ENCODE results near the gene PMEL. TPM values are rescaled to one million over a fixed set of nuclear protein-coding genes. Genes with fewer than 3 reads are reported as not detected.

The PMEL gene
- total RNA-seq, 1 experiment from 2014 or later: 5.8 TPM

- Histone ChIP-seq H3K36me3 (ENCODE audit: control insufficient read depth in 1 of 2, insufficient read depth in 2 of 2, low read length in 2 of 2) (no peaks in the 10 kb centered on the region), H3K4me1 (ENCODE audit: control insufficient read depth in 1 of 2, insufficient read depth in 2 of 2, low read length in 2 of 2) (no peaks in the 10 kb centered on the region), H3K4me3 (replicated peaks in 1 of 2; ENCODE audit: low read depth in 1 of 2, low read length in 2 of 2) (no peak overlapping the region), H2AFZ (ENCODE audit: low read depth, low read length, poor library complexity, severe bottlenecking) (no peak overlapping the region), H3K27me3 (ENCODE audit: insufficient read depth, low read length) (no peaks in the 10 kb centered on the region), H3K9me2 (ENCODE audit: insufficient read depth) (no peaks in the 10 kb centered on the region), H3K4me2 (ENCODE audit: low read length) (no peak overlapping the region), H3K9ac (ENCODE audit: low read length) (no peak overlapping the region), H3K9me3 (ENCODE audit: control insufficient read depth in 1 of 2, insufficient read depth in 1 of 2, low read depth in 1 of 2, low read length in 2 of 2) (no peaks in the 10 kb centered on the region), H4K20me1 (ENCODE audit: insufficient read depth) (no peaks in the 10 kb centered on the region), H3K27ac (ENCODE audit: low read depth, low read length) (no peak overlapping the region), H3K79me2 (ENCODE audit: insufficient read depth, low read length) (peaks cover 3% of the 10 kb centered on the region; the same call in 1 of the 2 replicates)
- BruUV-seq (replicated peaks): no TSS peak
- ATAC-seq: no peak
- TF ChIP-seq CBX3 (IDR thresholded peaks at IDR 0.05; ENCODE audit: low read depth) (no peak), ELF1 (IDR thresholded peaks at IDR 0.05; ENCODE audit: borderline replicate concordance, low read depth) (no peak), ATF3 (IDR thresholded peaks at IDR 0.05) (no peak), CTCF (IDR thresholded peaks at IDR 0.05 in 2 of 3, conservative IDR thresholded peaks at IDR 0.05 in 1 of 3; ENCODE audit: borderline replicate concordance in 1 of 3, insufficient read depth in 1 of 3, low read depth in 2 of 3, low read length in 2 of 3) (no peak), ZBTB33 (IDR thresholded peaks at IDR 0.05; ENCODE audit: extremely low read depth, insufficient replicate concordance, low read length) (no peak), CEBPB (IDR thresholded peaks at IDR 0.05; ENCODE audit: low read depth) (no peak), MAX (IDR thresholded peaks at IDR 0.05) (no peak), SRF (IDR thresholded peaks at IDR 0.05; ENCODE audit: low read depth) (no peak), TCF7L2 (IDR thresholded peaks at IDR 0.05; ENCODE audit: borderline replicate concordance, extremely low read depth, insufficient read depth, insufficient read length) (no peak), RAD21 (IDR thresholded peaks at IDR 0.05; ENCODE audit: low read depth) (no peak), FOSL1 (IDR thresholded peaks at IDR 0.05; ENCODE audit: low read depth) (no peak), EZH2phosphoT487 (IDR thresholded peaks at IDR 0.05; ENCODE audit: borderline replicate concordance) (no peak), YY1 (IDR thresholded peaks at IDR 0.05; ENCODE audit: extremely low read depth, insufficient replicate concordance, low read depth, low read length) (no peak), REST (IDR thresholded peaks at IDR 0.05; ENCODE audit: low read depth) (no peak)
- ChIA-PET CTCF (no interaction called here), RAD21 (ENCODE audit: low non-redundant PET in 1 of 2, low total read pairs in 2 of 2, uncharacterized antibody in 2 of 2, unreplicated experiment in 2 of 2) (no interaction called here), POLR2A (no interaction called here)
- intact Hi-C loops (cut with micrococcal nuclease): no loop called here
- no peak for DNase-seq (ENCODE audit: low read depth, low spot score)
These were observed 56.9 kb downstream of the PMEL start for GRCh38 chr12:55908726-55909512.
